Loucy (cell line): ENCODE measurements around the gene FOXB2.

ENCODE experiments used
- CTCF ChIP-seq: fragments of 200-600 bp; sonication (generic); conservative IDR thresholded peaks from 2 replicates; pipeline ENCODE4 v1.5.1; 2014; ENCODE audit warnings: mild to moderate bottlenecking, antibody characterized with exemption, low read length
- EZH2phosphoT487 ChIP-seq: fragments of 200-600 bp; IDR thresholded peaks from 2 replicates; pipeline ENCODE4 v1.6.1; 2018; ENCODE audit warnings: antibody characterized with exemption, mild to moderate bottlenecking, moderate library complexity, borderline replicate concordance

- TF ChIP-seq CTCF (no peak), EZH2phosphoT487 (no peak)
Measured at GRCh38 chr9:77010527-77010926, 8.9 kb upstream of the FOXB2 start.
